UCSD-AML1 (cell line): ENCODE results near the gene SLC35D2.
"Not testable (repeated sequence)": the region's sequence is repeated elsewhere in the genome, so short reads cannot be mapped to it uniquely, and the experiment has no call there.

ENCODE experiments used
- DNase-seq: peaks from one replicate; lab custom pipeline; 2025; ENCODE audit not compliant: unreplicated experiment; lab: John Stamatoyannopoulos, UW

The SLC35D2 gene

DNA sequence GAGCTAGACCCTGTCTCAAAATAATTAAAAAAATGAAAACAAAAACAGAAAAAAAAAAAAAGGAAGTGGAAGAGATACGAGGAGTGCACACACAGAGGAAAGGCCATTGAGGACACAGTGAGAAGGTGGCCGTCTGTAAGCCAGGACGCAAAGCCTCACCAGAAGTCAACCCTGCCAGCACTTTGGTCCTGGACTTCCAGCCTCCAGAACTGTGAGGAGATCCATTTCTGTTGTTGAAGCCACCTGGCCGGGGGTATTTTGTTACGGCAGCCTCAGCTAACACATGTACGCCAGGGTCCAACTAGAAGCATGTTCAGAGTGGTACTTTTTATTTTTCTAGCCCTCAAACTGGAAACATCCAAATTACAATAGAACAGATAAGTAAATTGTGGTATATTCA, 21.8 kb downstream of the SLC35D2 start:
- DNase-seq, result no peak

DNA sequence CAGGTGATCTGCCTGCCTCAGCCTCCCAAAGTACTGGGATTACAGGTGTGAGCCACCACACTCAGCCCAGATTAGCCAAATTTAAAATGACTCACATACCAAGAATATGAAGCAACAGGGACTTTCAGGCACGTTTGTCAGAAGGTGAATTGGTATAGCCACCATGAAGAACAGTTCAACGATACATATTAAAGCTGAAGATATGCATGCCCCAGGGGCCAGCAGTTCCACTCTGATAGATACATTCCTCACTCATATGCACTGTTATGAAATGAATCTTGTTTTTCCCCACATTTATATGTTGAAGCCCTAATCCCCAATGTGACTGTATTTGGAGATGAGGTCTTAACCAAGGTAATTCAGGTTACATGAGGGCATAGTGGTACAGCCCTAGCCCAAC, 22.5 kb downstream of the SLC35D2 start:
- no peak for DNase-seq

DNA sequence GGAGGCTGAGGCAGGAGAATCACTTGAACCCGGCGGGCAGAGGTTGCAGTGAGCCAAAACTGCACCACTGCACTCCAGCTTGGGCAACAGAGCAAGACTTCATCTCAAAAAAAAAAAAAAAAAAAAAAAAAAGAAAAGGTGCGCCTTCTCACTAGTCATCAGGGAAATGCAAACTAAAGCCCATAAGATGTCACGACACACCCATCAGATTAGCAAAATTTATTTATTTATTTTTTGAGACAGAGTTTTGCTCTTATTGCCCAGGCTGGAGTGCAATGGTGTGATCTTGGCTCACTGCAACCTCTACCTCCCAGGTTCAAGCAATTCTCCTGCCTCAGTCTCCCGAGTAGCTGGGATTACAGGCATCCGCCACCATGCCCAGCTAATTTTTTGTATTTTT, 23.0 kb downstream of the SLC35D2 start:
- DNase-seq, result not testable (repeated sequence)

- DNase-seq, result no peak
Observed at GRCh38 chr9:96350866-96351265, 32.6 kb downstream of the SLC35D2 start.

DNA sequence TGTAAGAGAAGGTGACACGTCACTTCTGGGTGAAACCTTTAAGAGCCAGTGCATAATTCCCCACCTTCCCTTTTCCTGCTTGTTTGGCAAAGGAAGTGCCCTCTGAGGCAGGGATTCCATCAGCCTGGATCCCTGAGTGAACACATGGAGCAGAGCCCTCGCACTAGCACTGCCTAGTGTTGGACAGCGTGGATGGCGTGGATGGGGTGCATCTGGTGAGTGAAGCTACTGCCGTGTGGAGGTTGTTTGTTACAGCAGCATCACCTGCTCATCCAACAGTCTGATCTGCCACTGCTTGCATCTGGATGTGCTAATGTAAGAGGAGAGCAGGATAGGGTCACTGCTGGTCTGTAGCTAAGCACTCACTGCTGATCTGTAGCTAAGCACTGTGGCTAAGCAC, 35.2 kb downstream of the SLC35D2 start:
- DNase-seq, result no peak

DNA sequence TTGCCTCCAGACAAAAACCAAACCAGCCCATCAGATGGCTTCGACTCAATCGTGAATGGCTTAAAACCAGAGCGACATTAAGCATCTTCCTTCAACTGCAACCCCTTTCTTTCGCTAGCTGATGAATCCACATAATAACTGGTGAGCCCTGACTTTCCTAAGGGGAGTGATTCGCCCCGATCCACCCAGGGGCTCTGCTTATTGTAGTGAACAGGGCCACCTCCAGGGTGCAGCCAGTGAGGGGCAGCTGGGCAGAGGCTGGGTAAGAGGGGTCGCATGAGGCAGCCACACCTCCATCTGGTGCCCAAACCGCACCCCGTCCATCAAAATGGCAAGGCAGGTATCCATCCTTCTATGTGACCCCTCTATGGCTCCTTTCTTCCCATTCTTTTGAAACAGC, 38.0 kb downstream of the SLC35D2 start:
- no peak for DNase-seq

- DNase-seq, result no peak
Observed at GRCh38 chr9:96344458-96345180, 38.9 kb downstream of the SLC35D2 start.

GRCh38 chr9:96343515-96344360, 39.8 kb downstream of the SLC35D2 start:
- DNase-seq, result no peak

- no peak for DNase-seq
Observed at GRCh38 chr9:96342571-96343245, 40.8 kb downstream of the SLC35D2 start.

DNA sequence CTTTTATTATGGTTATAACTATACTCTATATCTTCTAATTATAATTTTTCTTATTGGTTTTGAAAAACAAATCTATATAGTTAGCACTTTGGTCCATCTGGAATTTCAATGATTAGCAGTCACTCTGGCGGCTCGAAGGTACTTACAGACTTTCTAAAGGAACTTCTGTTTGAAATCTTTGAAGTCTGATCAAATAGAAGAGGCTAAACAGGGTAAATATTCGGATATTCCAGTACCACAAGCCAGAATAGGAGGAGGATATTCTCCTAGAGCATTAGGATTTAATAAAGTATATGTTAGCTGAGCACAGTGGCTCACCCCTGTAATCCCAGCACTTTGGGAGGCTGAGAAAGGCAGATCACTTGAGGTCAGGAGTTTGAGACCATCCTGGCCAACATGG, 42.8 kb downstream of the SLC35D2 start:
- no peak for DNase-seq

GRCh38 chr9:96338299-96338698, 45.2 kb downstream of the SLC35D2 start:
- DNase-seq, result no peak

GRCh38 chr9:96333958-96334357, 49.6 kb downstream of the SLC35D2 start:
- DNase-seq, result no peak

DNA sequence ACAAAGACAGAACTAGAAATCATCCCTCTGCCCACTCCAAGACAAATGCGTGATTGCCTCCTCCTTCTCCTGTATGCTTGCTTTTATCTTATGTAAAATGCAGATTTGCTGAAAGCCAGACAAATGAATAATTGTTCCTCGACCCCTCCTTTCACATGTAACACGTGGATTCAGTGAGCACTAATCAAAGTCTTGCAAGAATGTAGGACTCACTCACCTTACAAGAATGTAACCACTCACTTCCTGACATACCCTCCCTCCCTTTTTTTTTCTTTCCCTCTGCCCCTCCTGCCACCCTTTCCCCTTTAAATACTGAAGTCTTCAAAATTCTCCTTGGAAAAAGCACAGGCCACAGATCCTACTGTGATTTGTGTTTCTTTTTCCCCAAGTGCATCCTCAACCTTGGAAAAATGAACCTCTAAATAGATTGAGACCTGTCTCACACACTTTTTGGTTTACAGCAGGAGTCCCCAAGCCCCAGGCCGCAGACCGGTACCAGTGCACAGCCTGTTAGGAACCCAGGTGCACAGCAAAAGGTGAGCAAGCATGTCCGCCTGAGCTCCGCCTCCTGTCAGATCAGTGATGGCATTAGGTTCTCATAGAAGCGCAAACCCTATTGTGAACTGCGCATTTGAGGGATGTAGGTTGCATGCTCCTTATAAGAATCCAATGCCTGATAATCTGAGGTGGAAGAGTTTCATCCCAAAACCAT, 52.1 kb downstream of the SLC35D2 start:
- DNase-seq, result no peak

GRCh38 chr9:96327694-96328352, 55.7 kb downstream of the SLC35D2 start:
- DNase-seq, result no peak

GRCh38 chr9:96323169-96323568, 60.3 kb downstream of the SLC35D2 start:
- no peak for DNase-seq

GRCh38 chr9:96322736-96323135, 60.8 kb downstream of the SLC35D2 start:
- DNase-seq, result not testable (repeated sequence)

DNA sequence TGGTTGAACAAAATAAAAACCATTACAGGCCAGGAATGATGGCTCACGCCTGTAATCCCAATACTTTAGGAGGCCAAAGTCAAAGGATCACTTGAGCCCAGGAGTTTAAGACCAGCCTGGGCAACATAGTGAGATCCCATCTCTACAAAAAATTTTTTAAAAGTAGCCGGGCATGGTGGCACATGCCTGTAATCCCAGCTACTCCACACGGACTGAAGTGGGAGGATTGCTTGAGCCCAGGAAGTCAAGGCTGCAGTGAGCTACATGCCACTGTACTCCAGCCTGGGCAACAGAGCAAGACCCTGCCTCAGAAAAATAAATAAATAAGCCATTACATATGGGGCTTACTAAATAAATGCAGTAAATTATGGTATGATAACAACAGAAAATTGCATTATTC, 61.3 kb downstream of the SLC35D2 start:
- not testable (repeated sequence) for DNase-seq

DNA sequence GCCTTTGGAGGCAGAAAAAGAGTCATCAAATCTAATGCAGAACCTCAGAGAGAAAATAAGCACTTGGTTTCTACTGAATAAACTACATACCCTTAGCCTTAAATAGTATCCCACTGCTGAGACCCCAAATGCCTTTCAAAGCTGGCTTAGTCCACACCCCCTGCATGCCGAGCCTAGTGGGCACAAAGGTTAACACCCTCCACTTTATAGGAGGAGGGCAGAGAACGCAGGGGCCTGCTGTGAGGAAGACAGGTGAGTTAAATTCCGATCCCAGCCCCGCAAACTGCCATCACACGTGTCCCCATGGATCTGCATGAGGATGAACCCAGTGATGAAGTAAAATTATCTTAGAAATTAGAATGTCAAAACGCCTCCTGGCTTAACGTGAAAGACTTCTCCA, 62.0 kb downstream of the SLC35D2 start:
- no peak for DNase-seq

DNA sequence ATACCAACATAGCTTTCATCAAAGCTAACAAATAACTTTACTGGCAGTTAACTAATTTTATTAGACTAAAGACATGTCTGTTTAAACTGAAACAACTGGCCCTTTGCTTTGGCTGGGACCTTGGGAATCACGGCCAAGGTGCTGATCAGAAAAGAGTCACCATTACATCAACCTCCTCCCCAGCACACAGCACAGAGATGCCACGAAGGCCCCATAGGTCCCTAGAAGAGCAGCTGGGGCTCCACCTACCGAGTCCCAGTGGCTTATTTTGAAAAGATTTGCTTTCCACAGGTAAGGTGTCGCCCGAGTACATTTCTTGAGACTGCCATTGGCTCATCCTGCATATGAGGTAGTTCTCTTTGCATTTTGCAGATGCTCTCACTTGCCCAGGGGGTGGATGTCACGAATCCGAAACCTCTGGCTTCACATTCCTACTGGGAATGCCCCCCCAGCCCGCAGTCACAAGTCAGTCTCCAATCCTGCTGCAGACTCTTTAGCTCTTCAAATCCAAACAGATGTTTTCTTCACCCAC, 62.7 kb downstream of the SLC35D2 start:
- DNase-seq, result no peak

GRCh38 chr9:96318921-96319565, 64.5 kb downstream of the SLC35D2 start:
- DNase-seq, result no peak
